HG03354 (cell line): ENCODE data around the gene NMUR2.

Experiments
- ATAC-seq: cut with Tn5 transposase; IDR thresholded peaks from one replicate; pipeline ENCODE4 v1.9.1; 2021; ENCODE audit warnings: mild to moderate bottlenecking; ENCODE audit not compliant: unreplicated experiment, poor library complexity, severe bottlenecking

The NMUR2 gene, protein sequence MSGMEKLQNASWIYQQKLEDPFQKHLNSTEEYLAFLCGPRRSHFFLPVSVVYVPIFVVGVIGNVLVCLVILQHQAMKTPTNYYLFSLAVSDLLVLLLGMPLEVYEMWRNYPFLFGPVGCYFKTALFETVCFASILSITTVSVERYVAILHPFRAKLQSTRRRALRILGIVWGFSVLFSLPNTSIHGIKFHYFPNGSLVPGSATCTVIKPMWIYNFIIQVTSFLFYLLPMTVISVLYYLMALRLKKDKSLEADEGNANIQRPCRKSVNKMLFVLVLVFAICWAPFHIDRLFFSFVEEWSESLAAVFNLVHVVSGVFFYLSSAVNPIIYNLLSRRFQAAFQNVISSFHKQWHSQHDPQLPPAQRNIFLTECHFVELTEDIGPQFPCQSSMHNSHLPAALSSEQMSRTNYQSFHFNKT

GRCh38 chr5:152405145-152405544 lies at the start of gene NMUR2:
Gene NMUR2, minus strand, starts transcription at chr5:152405279. Its CDS starts 166 bp downstream, at chr5:152405113.
- ATAC-seq, result no peak

DNA sequence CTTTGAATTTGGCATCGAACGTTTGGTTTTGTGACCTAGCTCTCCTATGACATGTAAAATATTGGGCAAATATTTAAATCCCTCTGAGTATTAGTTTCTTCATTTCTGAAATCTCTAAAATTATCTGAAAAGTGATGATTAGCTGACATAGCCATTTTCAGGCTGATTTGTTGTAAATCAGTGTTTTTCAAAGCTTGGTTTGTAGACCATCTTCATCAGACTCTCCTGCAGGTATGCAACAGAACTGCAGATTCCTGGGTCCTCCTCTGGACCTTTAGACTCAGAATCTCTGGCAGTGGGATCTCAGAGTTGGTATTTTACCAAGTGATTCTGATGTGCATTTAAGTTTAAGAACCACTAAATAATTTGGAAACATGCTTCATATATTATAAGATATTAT lies 38.9 kb upstream of the NMUR2 start:
- ATAC-seq, result no peak

GRCh38 chr5:152439791-152440190 lies 34.7 kb upstream of the NMUR2 start:
- ATAC-seq, result no peak

- ATAC-seq, result no peak
Measured at GRCh38 chr5:152437866-152438265, 32.8 kb upstream of the NMUR2 start.

DNA sequence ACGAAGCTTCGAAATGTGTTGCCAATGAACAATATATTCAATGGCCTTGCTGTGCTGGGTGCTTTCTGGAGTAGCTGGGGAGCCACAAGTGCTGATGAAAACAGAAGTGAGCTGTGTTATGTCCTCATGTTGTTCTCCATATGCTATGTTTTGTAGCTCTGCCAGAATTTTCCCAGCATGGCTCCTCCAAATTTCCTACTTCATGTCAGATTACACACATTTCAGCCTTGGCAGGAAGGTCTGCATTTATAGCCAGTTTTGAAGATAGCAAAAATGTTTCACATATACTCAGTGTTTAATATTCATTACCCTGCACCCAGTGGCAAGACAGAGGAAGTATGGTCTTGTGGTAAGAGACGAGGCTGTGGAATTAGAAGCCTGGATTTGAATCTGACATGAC lies 22.6 kb upstream of the NMUR2 start:
- ATAC-seq, result no peak

- no peak for ATAC-seq
Measured at GRCh38 chr5:152425083-152425482, 20.0 kb upstream of the NMUR2 start.

DNA sequence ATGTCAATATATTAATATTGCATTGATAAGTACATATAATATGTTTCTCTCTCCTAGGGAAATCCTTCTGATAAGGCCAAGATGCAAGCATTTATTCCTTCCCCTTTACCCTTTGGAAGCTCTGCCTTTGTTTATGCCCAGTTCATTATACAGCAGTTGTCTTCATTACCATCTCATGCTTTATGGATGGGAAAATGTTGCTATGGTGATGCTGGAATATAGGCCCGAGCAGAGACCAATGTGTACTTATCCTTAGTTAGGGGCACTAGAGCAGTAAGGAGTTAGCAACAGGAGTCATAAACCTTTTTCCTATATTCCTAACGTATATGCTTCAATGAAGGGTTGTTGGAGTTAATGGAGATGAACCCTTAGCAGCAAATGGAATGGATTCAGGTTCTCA lies 19.4 kb upstream of the NMUR2 start:
- ATAC-seq, result no peak

GRCh38 chr5:152422081-152422480 lies 17.0 kb upstream of the NMUR2 start:
- no peak for ATAC-seq

DNA sequence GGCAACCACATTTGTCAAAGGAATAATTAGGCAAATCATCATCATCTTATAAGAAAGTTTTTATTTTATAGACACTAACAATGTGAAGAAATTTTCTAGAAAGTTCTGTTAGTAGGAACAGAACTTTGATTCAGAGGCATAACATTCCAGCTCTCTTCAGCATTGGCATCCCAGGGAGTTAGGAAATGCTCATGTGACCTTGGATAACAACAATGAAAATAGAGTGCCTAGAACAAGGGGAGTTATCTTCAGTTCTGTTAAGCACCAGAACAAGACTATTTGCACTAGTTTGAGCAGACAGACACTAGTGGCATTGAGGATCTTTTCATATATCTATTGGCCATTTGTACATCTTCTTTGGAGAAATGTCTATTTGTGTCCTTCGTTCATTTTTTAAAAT lies 7.0 kb upstream of the NMUR2 start:
- ATAC-seq, result no peak

DNA sequence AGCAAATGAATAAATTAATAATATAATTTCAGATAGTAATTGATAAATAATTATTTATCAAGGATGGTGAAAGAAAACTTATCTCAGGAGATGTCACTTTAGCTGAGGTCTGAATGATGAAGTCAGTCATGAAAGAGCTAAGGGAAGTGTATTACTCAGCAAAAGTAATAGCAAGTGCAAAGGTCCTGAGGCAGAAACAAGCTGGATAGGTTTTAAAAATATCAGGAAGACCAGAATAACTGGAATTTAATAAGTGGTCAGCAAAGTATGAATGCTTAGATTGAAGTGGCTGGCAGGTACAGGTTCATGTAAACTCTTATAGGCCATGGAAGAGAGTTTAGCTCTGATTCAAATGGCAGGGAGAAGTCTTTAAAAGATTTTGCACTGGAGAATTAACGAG lies 1.0 kb upstream of the NMUR2 start:
- no peak for ATAC-seq

- no peak for ATAC-seq
Measured at GRCh38 chr5:152404494-152404893, 585 bp downstream of the NMUR2 start.

- no peak for ATAC-seq
Measured at GRCh38 chr5:152403046-152403445, 2.0 kb downstream of the NMUR2 start.

DNA sequence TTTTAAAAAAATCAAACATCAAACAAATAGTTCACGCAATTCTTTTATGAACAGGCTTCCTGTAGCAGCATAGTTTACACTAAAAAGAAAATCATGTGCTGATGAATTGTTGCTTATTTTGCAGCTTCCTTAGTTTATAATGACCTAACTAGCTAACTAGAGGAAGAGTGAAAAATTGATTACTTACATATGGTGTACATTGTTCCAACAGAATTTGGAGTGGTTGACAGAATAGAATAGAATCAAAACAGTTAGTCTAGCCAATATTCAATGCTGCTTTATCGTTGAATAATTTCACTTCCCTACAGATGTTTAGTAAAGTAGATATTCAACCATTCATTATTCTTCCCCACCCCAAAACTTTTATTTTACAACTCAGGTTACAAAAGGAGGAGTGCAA lies 4.2 kb downstream of the NMUR2 start:
- no peak for ATAC-seq

DNA sequence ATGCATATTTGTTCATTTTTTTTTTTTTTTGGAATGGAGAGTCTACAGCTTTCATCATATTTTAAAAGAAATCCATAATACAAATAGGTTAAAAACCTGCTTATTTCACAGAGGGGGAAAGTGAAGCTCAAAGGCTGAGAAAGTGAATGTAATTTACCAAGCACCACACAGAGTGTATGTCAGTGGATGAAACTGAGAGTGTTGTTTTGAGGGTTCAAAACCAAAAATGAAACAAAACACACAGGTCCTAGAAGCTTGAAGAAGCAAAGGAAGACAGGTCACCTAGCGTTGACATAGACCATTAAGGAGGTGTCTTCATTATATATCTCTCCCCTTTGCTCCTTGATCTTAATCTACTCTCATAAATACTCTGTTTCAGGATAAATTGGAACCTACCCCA lies 7.5 kb downstream of the NMUR2 start:
- peak; percentile 81 for ATAC-seq

DNA sequence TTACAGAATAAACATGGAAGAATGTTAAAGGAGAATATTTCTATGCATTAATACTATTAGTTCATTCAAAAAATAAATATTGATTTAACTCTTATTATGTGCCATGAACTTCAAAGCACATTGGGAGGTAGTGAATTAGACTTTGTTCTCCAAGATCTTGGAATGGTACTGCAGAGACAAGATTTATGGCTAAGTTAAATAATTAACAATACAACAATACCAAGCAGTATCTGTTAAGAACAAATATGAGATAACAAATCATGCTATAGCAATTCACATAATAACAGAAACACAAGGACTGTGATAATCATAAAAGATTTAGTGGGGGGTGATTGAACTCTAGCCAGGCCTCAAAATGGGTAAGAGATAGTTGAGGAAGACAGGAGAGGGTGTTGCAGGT lies 11.6 kb downstream of the NMUR2 start:
- ATAC-seq, result no peak

DNA sequence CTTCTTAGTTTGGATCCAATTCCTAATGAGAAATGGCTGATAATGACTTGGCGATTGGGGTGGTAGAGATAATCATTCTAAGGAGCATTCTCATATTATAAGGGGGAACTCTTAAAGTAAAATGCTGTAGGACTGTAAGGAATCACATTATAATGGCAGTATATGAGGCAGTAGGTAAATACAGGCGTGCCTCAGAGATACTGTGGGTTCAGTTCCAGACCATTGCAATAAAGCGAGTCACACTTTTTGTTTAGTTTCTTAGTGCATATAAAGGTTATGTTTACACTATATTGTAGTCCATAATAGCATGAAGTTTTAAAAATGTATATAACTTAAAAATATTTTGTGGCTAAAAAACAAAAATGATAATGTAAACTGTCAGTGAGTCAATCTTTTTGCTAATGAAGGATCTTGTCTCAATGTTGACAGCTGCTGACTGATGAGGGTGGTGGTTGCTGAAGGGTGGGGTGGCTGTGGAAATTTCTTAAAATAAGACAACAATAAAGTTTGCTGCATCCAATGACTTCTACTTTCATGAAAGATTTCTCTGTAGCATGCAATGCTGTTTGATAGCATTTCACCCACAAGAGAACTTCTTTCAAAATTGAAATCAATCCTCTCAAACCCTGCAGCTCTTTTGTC lies 15.8 kb downstream of the NMUR2 start:
- no peak for ATAC-seq

DNA sequence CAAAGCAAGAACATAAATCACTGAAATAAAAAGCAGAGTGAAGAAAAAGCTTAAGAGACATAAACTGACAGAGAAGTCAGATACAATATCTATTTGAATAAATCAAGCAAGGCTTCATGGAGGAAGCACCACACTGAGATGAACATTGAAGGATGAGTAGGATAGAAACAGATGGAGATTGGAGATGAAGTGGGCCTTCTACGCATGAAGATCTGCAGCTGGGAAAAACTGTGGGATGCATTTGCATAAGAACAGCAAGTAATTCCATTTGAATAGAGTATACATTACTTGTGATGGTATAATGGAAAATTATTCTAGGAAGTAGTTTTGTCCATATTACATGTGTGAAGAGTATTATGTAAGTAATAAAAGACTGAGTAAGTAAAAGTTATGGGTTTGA lies 16.5 kb downstream of the NMUR2 start:
- ATAC-seq, result no peak

DNA sequence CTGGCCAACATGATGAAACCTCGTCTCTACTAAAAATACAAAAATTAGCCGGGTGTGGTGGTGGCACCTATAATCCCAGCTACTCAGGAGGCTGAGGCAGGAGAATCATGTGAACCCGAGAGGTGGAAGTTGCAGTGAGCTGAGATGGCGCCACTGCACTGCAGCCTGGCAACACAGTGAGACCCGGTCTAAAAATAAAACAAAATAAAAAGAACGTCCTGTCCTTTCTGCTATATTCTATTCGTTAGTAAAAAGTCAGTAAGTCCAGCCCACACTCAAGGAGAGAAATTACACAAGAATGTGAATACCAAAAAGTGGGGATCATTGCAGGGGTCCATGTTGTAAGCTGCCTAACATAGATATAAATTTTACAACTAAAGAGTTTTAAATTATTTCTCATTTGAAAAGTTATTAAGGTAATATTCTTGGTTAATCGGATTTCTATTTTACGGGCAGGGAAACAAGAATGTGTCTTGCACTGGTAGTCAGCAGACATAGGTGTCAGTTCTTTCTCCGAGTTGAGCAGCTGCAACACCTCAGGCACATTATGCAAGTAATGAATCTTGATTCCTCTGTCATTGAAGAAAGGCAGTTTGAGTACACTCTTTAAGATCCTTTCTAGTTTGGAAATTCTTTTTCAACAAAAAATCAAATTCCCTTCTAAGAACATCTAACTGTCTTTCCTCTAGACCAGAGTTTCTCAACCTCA lies 24.5 kb downstream of the NMUR2 start:
- ATAC-seq, result no peak

- ATAC-seq, result no peak
Measured at GRCh38 chr5:152379331-152379730, 25.7 kb downstream of the NMUR2 start.

GRCh38 chr5:152378730-152379129 lies 26.3 kb downstream of the NMUR2 start:
- ATAC-seq, result no peak

- no peak for ATAC-seq
Measured at GRCh38 chr5:152376886-152377285, 28.2 kb downstream of the NMUR2 start.
